TTC549 (cell line): ENCODE results near the gene ZGPAT.

Experiments used
- FAIRE-seq: peaks from 2 replicates; lab custom pipeline; 2012; peaks lifted over from hg19 to GRCh38; lab: Jason Lieb, UNC

The ZGPAT gene

GRCh38 chr20:63734946-63735858 is 27.4 kb downstream of the ZGPAT start:
- FAIRE-seq, result no peak

GRCh38 chr20:63735859-63736718 is 28.2 kb downstream of the ZGPAT start, which contains the start of gene LIME1:
Gene LIME1 (plus strand): TSS chr20:63736664. CDS start chr20:63737550, 886 bp downstream.
- no peak for FAIRE-seq

GRCh38 chr20:63736893-63737694 is 29.3 kb downstream of the ZGPAT start:
- no peak for FAIRE-seq

- no peak for FAIRE-seq
Measured at GRCh38 chr20:63737695-63737944, 29.8 kb downstream of the ZGPAT start.

GRCh38 chr20:63737945-63738686 is 30.3 kb downstream of the ZGPAT start:
- FAIRE-seq, result no peak

- no peak for FAIRE-seq
Measured at GRCh38 chr20:63738687-63739129, 30.9 kb downstream of the ZGPAT start.

GRCh38 chr20:63739130-63740069 is 31.6 kb downstream of the ZGPAT start, which contains the start of gene SLC2A4RG:
Gene SLC2A4RG (plus strand): TSS chr20:63739776. CDS start chr20:63739913, 137 bp downstream.
- FAIRE-seq, result no peak

- no peak for FAIRE-seq
Measured at GRCh38 chr20:63740070-63740626, 32.3 kb downstream of the ZGPAT start.

GRCh38 chr20:63740627-63741353 is 33.0 kb downstream of the ZGPAT start:
- no peak for FAIRE-seq

- FAIRE-seq, result no peak
Measured at GRCh38 chr20:63741354-63741675, 33.5 kb downstream of the ZGPAT start.

- no peak for FAIRE-seq
Measured at GRCh38 chr20:63741676-63742380, 34.0 kb downstream of the ZGPAT start.

- FAIRE-seq, result no peak
Measured at GRCh38 chr20:63742381-63743024, 34.7 kb downstream of the ZGPAT start.

GRCh38 chr20:63743210-63743970 is 35.6 kb downstream of the ZGPAT start:
- FAIRE-seq, result no peak

GRCh38 chr20:63744158-63744557 is 36.3 kb downstream of the ZGPAT start:
- FAIRE-seq, result no peak

GRCh38 chr20:63744574-63745423 is 37.0 kb downstream of the ZGPAT start:
- no peak for FAIRE-seq

- no peak for FAIRE-seq
Measured at GRCh38 chr20:63745424-63745805, 37.6 kb downstream of the ZGPAT start.
